Mesenchymal stem cell (in vitro differentiated cells and primary cell): Measurements from ENCODE around the gene NCOR2.

Source experiments
- DNase-seq: peaks from one replicate; pipeline ENCODE4 v3.0.0-alpha.2; 2013
- H2AFZ ChIP-seq: one replicate; pipeline ENCODE4 v1.6.1; 2013; ENCODE audit warnings: low read depth, mild to moderate bottlenecking, control low read depth, inconsistent platforms, low read length, moderate library complexity
- H2AK5ac ChIP-seq: 2 replicates; pipeline ENCODE4 v1.6.1; 2013; ENCODE audit warnings: low read length, moderate library complexity, mild to moderate bottlenecking, inconsistent platforms; ENCODE audit not compliant: severe bottlenecking
- H2BK120ac ChIP-seq: one replicate; pipeline ENCODE4 v1.6.1; 2013; ENCODE audit warnings: low read depth, mild to moderate bottlenecking, inconsistent platforms, low read length, moderate library complexity
- H2BK12ac ChIP-seq, 2 experiments: one replicate each; pipeline ENCODE4 v1.6.1; 2013; ENCODE audit warnings: inconsistent platforms in 2 of 2, low read length in 2 of 2, mild to moderate bottlenecking in 2 of 2, moderate library complexity in 2 of 2, control low read depth in 1 of 2
- H2BK15ac ChIP-seq: one replicate; pipeline ENCODE4 v1.6.1; 2013; ENCODE audit warnings: mild to moderate bottlenecking, low read depth, inconsistent platforms; ENCODE audit not compliant: poor library complexity, severe bottlenecking
- H2BK5ac ChIP-seq: 2 replicates; pipeline ENCODE4 v1.6.1; 2013; ENCODE audit warnings: low read depth, mild to moderate bottlenecking, low read length, control low read depth, inconsistent platforms; ENCODE audit not compliant: poor library complexity, severe bottlenecking
- H3K14ac ChIP-seq, 2 experiments: one replicate each; pipeline ENCODE4 v1.6.1; 2013; ENCODE audit warnings: inconsistent platforms in 2 of 2, low read length in 2 of 2, control low read depth in 1 of 2, mild to moderate bottlenecking in 1 of 2, moderate library complexity in 1 of 2
- H3K18ac ChIP-seq, 2 experiments: one replicate each; pipeline ENCODE4 v1.6.1; 2013; ENCODE audit warnings: inconsistent platforms in 2 of 2, low read length in 2 of 2, control low read depth in 1 of 2, low read depth in 1 of 2, mild to moderate bottlenecking in 1 of 2
- H3K23ac ChIP-seq, 2 experiments: one replicate each; pipeline ENCODE4 v1.6.1; 2013; ENCODE audit warnings: inconsistent platforms in 2 of 2, low read length in 2 of 2, mild to moderate bottlenecking in 2 of 2, moderate library complexity in 2 of 2, control low read depth in 1 of 2
- H3K27ac ChIP-seq: 2 replicates; pipeline ENCODE4 v1.5.1; 2013; ENCODE audit warnings: mild to moderate bottlenecking, moderate library complexity, low read length, control low read depth, inconsistent platforms; ENCODE audit not compliant: poor library complexity, severe bottlenecking
- H3K27me3 ChIP-seq, 2 experiments: 2 replicates each; pipeline versions ENCODE4 v1.6.1 to v1.7.0; 2013; ENCODE audit warnings: low read length in 2 of 2, mild to moderate bottlenecking in 2 of 2, moderate library complexity in 2 of 2, control low read depth in 1 of 2, inconsistent platforms in 1 of 2; ENCODE audit not compliant: control insufficient read depth in 1 of 2, insufficient read depth in 1 of 2
- H3K36me3 ChIP-seq, 2 experiments: 2 replicates each; pipeline versions ENCODE4 v1.6.1 to v1.7.0; 2013; ENCODE audit warnings: low read length in 2 of 2, control low read depth in 1 of 2, inconsistent platforms in 1 of 2, low read depth in 1 of 2, mild to moderate bottlenecking in 1 of 2; ENCODE audit not compliant: insufficient read depth in 2 of 2, control insufficient read depth in 1 of 2
- H3K4ac ChIP-seq, 2 experiments: one replicate each; pipeline ENCODE4 v1.6.1; 2013; ENCODE audit warnings: inconsistent platforms in 2 of 2, low read length in 2 of 2, mild to moderate bottlenecking in 2 of 2, moderate library complexity in 2 of 2, control low read depth in 1 of 2, low read depth in 1 of 2
- H3K4me1 ChIP-seq: 2 replicates; pipeline ENCODE4 v1.6.1; 2013; ENCODE audit warnings: low read depth, low read length, control low read depth; ENCODE audit not compliant: control insufficient read depth, insufficient read depth
- H3K4me2 ChIP-seq: 2 replicates; pipeline ENCODE4 v1.6.1; 2013; ENCODE audit warnings: low read length, mild to moderate bottlenecking, inconsistent platforms; ENCODE audit not compliant: poor library complexity, severe bottlenecking
- H3K4me3 ChIP-seq, 2 experiments: 2 replicates each; pipeline versions ENCODE4 v1.5.1 to v1.7.0; 2013; ENCODE audit warnings: low read length in 2 of 2, mild to moderate bottlenecking in 2 of 2, control low read depth in 1 of 2, low read depth in 1 of 2; ENCODE audit not compliant: insufficient read depth in 1 of 2
- H3K79me1 ChIP-seq: replicated peaks from 2 replicates; pipeline ENCODE4 v1.6.1; 2013; ENCODE audit warnings: mild to moderate bottlenecking, control low read depth, low read length, inconsistent platforms; ENCODE audit not compliant: poor library complexity, severe bottlenecking
- H3K9ac ChIP-seq: 2 replicates; pipeline ENCODE4 v1.7.0; 2013; ENCODE audit warnings: mild to moderate bottlenecking, low read length, moderate library complexity
- H3K9me3 ChIP-seq: 2 replicates; pipeline ENCODE4 v1.7.0; 2013; ENCODE audit warnings: mild to moderate bottlenecking, low read length; ENCODE audit not compliant: control insufficient read depth
- H4K8ac ChIP-seq: one replicate; pipeline ENCODE4 v1.6.1; 2013; ENCODE audit warnings: inconsistent platforms, mild to moderate bottlenecking, low read length, moderate library complexity
- H4K91ac ChIP-seq: one replicate; pipeline ENCODE4 v1.6.1; 2013; ENCODE audit warnings: mild to moderate bottlenecking, low read length, inconsistent platforms
- WGBS: methylation state at CpG from one replicate; pipeline ENCODE4 v1.1.7; 2013; ENCODE audit warnings: mixed read lengths; 5-methylcytosine and 5-hydroxymethylcytosine counted together

NCOR2 gene

GRCh38 chr12:124518051-124518932 is 49.1 kb downstream of the NCOR2 start:
- Histone ChIP-seq H2BK120ac (peak overlapping the region; percentile 77), H2BK5ac (peak overlapping the region; percentile 84), H4K91ac (peak overlapping the region; percentile 85), H3K23ac (peak overlapping the region in 1 of 2 experiments; percentile 28), H3K4me2 (peak overlapping the region; percentile 75), H3K36me3 (peaks cover 12 to 39% of the 10 kb centered on the region in 2 experiments), H3K4ac (peak overlapping the region; percentile 5 to 42), H3K4me1 (peaks cover 71% of the 10 kb centered on the region), H3K9ac (peak overlapping the region; percentile 95), H3K18ac (peak overlapping the region; percentile 90 to 93), H3K27me3 (no peaks in the 10 kb centered on the region), H4K8ac (peak overlapping the region; percentile 77), H2BK12ac (peak overlapping the region; percentile 42 to 59), H2AK5ac (peak overlapping the region; percentile 41), H2AFZ (no peak overlapping the region), H3K14ac (peak overlapping the region in 1 of 2 experiments; percentile 19), H3K9me3 (no peaks in the 10 kb centered on the region), H3K4me3 (peak overlapping the region; percentile 69 to 76), H3K79me1 (peaks cover 3% of the 10 kb centered on the region), H2BK15ac (peak overlapping the region; percentile 85), H3K27ac (peak overlapping the region; percentile 87)
- peak; percentile 100 for DNase-seq
- 20% methylated on average over 50 of the region's 51 CpGs for WGBS
